SJSA1 (cell line): ENCODE measurements around the gene ITIH5. TPM values are rescaled to one million over a fixed set of nuclear protein-coding genes. Genes with fewer than 3 reads are reported as not detected.
"Not testable (repeated sequence)": the region's sequence is repeated elsewhere in the genome, so short reads cannot be mapped to it uniquely, and the experiment has no call there.

Source experiments
- DNase-seq, 2 experiments: peaks; one replicate each; pipeline ENCODE4 v3.0.0-alpha.2; 2015 to 2020; ENCODE audit warnings: low spot score in 2 of 2, low read depth in 1 of 2
- H3K27ac ChIP-seq: fragments of 250-450 bp; sonication (Bioruptor Pico); 2 replicates; pipeline ENCODE4 v1.5.1; 2020; ENCODE audit warnings: mild to moderate bottlenecking, moderate library complexity
- H3K27me3 ChIP-seq: fragments of 250-450 bp; sonication (Bioruptor Pico); replicated peaks from 2 replicates; pipeline ENCODE4 v1.5.1; 2020; ENCODE audit warnings: mild to moderate bottlenecking, moderate library complexity
- H3K36me3 ChIP-seq: fragments of 250-450 bp; sonication (Bioruptor Pico); 2 replicates; pipeline ENCODE4 v1.5.1; 2020; ENCODE audit warnings: mild to moderate bottlenecking
- H3K4me1 ChIP-seq: fragments of 250-450 bp; sonication (Bioruptor Pico); replicated peaks from 2 replicates; pipeline ENCODE4 v1.6.1; 2021; ENCODE audit warnings: mild to moderate bottlenecking
- H3K4me3 ChIP-seq: fragments of 250-450 bp; sonication (Bioruptor Pico); 2 replicates; pipeline ENCODE4 v1.5.1; 2020; ENCODE audit warnings: mild to moderate bottlenecking
- H3K9me3 ChIP-seq: fragments of 250-450 bp; sonication (Bioruptor Pico); replicated peaks from 2 replicates; pipeline ENCODE4 v1.5.1; 2020; ENCODE audit warnings: mild to moderate bottlenecking
- total RNA-seq: library from RNA; depleted of rRNA; stranded (reverse); fragments of >200 nt; shearing (Covaris generic); gene quantifications from 2 replicates; pipeline ENCODE4 v1.2.3, GENCODE V29; 2014

ITIH5 gene
- total RNA-seq, 1 experiment from 2014 or later, result 16.3 TPM

DNA sequence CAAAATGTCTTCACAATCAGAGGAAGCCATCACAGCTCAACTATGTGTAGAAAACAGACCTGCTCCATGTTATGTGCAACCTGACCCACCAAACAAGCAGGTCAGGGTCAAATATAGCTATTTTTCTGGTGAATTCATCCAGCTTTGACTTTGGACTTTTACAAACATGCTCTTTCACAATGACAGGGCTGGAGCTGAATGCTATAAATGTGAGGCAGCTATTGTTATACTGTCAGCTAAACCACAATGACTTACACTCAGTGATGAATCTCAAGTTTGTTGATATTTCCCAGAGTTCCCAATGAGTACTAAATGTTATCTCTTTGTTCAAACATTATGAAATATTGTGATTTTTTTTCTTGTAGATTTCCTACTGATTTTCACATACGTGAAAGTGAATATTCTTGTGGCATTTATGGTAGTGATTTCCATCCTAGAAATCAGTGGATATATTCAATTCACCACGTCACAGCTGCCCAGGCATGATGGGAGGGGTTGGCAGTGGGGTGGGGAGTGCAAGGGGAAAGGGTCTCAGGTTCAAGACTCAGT lies 33.9 kb upstream of the ITIH5 start:
- Histone ChIP-seq H3K9me3 (no peaks in the 10 kb centered on the region), H3K27ac (no peak overlapping the region), H3K36me3 (no peaks in the 10 kb centered on the region), H3K27me3 (peaks cover 4% of the 10 kb centered on the region), H3K4me3 (no peak overlapping the region), H3K4me1 (no peaks in the 10 kb centered on the region)
- peak in 1 of 2 experiments; percentile 39 for DNase-seq

DNA sequence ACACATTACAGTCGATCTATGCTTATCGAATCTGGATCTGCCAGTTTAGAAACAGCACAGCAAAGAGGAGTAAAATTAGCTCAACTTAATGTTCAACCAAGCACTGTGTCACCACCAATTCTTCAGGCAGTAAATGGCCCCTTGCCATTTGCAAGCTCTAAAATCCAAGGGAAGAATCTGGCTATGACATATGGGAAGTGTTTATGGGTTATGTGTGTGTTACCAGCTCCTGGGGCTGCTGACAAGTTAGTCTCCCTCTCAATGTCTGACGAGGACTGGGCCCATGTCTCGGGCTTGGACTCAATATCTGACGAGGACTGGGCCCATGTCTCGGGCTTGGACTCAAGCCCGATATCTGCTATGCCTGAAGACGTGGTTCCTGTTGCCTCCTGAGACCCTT lies 30.7 kb upstream of the ITIH5 start:
- DNase-seq, result no peak
- Histone ChIP-seq H3K36me3 (no peaks in the 10 kb centered on the region), H3K27me3 (no peaks in the 10 kb centered on the region), H3K4me1 (no peaks in the 10 kb centered on the region), H3K4me3 (no peak overlapping the region), H3K9me3 (peaks cover 4% of the 10 kb centered on the region; the same call in 1 of the 2 replicates), H3K27ac (no peak overlapping the region)

DNA sequence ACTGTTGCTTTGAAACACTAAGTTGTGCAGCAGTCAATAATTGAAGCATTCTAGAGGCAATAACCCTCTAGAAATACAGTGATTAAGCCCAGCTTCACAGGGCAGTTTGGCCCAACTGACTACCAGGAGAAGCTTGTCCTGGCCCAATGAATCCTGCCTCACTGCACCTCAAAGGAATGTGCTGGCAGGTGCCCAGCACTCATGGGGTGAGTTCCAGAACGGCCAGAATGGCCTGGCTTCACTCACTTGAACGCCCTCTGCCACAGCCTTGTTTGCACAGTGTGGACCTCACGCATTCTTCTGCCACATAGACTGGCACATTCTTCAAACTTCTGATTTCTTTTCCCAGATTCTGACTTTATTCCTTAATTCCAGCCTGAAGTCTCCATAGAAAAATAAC lies 29.8 kb upstream of the ITIH5 start:
- Histone ChIP-seq H3K36me3 (no peaks in the 10 kb centered on the region), H3K27me3 (no peaks in the 10 kb centered on the region), H3K4me3 (no peak overlapping the region), H3K27ac (no peak overlapping the region), H3K4me1 (no peaks in the 10 kb centered on the region), H3K9me3 (peaks cover 4% of the 10 kb centered on the region; the same call in 1 of the 2 replicates)
- no peak for DNase-seq

DNA sequence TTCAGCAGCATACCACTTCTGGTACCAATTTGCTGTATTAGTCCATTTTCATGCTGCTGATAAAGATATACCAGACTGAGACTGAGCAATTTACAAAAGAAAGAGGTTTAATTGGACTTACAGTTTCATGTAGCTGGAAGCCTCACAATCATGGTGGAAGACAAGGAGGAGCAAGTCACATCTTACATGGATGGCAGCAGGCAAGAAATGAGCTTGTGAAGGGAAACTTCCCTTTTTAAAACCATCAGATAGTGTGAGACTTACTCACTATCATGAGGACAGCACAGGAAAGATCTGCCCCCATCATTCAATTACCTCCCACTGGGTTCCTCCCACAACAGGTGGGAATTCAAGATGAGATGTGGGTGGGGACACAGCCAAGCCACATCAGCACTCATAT lies 26.4 kb upstream of the ITIH5 start:
- not testable (repeated sequence) for H3K4me3 ChIP-seq

DNA sequence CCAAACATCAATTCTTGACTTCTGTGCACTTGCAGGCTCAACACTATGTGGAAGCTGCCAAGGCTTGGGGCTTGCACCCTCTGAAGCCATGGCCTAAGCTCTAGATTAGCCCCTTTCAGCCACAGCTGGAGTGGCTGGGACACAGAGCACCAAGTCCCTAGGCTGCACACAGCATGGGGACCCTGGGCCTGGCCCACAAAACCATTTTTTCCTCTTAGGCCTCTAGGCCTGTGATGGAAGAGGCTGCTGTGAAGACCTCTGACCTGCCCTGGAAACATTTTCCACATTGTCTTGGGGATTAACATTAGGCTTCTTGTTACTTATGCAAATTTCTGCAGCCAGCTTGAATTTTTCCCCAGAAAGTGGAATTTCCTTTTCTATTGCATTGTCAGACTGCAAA lies 25.6 kb upstream of the ITIH5 start:
- H3K9me3 ChIP-seq, H3K27me3 ChIP-seq, H3K27ac ChIP-seq, DNase-seq, H3K4me3 ChIP-seq, H3K4me1 ChIP-seq, H3K36me3 ChIP-seq: not testable (repeated sequence)

More for the DNA sequence above, 26.4 kb upstream of the ITIH5 start:
- H3K4me1 ChIP-seq, H3K27ac ChIP-seq, H3K9me3 ChIP-seq, H3K27me3 ChIP-seq, H3K36me3 ChIP-seq, DNase-seq: not testable (repeated sequence)

DNA sequence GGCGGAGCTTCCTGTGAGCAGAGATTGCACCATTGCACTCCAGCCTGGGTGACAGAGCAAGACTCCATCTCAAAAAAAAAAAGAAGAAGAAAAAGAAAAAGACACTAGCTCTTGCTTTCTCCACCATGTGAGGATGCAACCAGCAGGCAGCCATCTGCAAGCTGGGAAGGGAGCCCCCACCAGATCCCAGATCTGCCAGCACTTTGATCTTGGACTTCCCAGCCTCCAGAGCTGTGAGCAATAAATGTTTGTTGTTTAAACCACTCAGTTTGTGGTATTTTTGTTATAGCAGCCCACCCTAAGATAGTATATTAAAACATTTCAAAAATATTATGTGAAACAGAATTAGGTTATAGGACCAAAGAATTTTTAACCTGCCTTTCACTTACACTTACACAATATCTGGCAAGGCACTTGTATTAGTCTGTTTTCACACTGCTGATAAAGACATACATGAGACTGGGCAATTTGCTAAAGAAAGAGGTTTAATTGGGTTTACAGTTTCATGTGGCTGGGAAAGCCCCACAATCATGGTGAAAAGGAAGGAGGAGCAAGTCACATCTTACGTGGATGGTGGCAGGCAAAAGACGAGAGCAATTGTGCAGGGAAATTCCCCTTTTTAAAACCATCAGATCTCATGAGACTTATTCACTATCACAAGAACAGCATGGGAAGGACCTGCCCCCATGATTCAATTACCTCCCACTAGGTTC lies 24.3 kb upstream of the ITIH5 start:
- H3K27me3 ChIP-seq, H3K9me3 ChIP-seq, H3K27ac ChIP-seq, DNase-seq, H3K36me3 ChIP-seq, H3K4me3 ChIP-seq, H3K4me1 ChIP-seq: not testable (repeated sequence)

DNA sequence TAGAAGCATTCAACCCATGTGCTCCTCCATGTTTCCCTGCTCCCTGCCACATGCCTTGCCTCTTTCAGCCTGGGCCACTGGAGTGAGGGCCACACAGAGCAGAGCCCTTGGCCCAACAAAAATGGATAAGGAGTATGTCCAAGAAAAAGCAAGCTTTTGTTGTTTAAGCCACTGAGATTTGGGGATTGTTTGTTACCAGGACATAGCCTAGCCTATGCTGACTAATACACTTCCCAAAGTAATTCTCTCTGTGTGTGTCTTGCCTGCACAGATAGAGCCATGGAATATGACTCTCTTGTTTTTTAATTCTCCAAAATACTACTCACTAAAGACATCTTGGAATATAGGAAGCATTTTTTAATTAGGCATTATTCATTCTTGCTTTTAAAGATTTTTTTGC lies 22.8 kb upstream of the ITIH5 start:
- DNase-seq, result no peak
- Histone ChIP-seq H3K4me1 (0 out of 2 replicates have a peak, but pooled peaks cover 6% of the 10 kb centered on the region), H3K4me3 (no peak overlapping the region), H3K36me3 (no peaks in the 10 kb centered on the region), H3K27me3 (no peaks in the 10 kb centered on the region), H3K27ac (no peak overlapping the region), H3K9me3 (peaks cover 9% of the 10 kb centered on the region; the same call in 1 of the 2 replicates)

DNA sequence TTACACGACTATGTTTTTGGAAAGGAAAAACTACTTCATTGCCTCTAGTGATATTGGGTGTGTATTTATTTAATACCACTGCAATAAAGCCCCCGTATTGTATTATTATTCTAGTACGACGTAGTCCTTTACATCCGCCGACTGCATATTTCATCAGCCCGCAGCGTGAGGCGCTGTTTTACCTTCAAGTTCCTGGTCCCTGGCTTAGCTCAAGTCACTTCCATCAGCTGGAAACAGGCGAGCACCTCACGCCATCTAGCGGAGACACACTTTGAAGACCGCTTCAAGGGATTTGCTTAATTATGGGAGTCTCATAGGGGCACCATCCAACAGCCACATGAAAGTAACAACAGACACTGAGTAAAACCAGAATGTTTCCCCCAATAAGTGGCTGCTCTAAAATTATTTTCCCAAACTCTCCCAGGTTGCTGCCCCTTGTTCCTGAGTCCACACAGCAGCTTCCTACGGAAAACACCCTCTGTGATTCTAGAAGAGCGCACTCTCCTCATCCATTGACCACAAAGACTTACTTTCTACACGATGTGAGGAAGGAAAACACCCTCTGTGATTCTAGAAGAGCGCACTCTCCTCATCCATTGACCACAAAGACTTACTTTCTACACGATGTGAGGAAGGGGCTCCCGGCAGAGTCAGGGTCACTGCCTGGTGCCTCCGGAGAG lies 20.6 kb upstream of the ITIH5 start:
- H3K27ac ChIP-seq, result no peak overlapping the region
- DNase-seq, result peak; percentile 75 to 84
- 0 out of 2 replicates have a peak, but pooled peaks cover 6% of the 10 kb centered on the region for H3K4me1 ChIP-seq
- H3K36me3 ChIP-seq, result no peaks in the 10 kb centered on the region
- H3K9me3 ChIP-seq, result peaks cover 5% of the 10 kb centered on the region
- H3K4me3 ChIP-seq, result no peak overlapping the region
- no peaks in the 10 kb centered on the region for H3K27me3 ChIP-seq

DNA sequence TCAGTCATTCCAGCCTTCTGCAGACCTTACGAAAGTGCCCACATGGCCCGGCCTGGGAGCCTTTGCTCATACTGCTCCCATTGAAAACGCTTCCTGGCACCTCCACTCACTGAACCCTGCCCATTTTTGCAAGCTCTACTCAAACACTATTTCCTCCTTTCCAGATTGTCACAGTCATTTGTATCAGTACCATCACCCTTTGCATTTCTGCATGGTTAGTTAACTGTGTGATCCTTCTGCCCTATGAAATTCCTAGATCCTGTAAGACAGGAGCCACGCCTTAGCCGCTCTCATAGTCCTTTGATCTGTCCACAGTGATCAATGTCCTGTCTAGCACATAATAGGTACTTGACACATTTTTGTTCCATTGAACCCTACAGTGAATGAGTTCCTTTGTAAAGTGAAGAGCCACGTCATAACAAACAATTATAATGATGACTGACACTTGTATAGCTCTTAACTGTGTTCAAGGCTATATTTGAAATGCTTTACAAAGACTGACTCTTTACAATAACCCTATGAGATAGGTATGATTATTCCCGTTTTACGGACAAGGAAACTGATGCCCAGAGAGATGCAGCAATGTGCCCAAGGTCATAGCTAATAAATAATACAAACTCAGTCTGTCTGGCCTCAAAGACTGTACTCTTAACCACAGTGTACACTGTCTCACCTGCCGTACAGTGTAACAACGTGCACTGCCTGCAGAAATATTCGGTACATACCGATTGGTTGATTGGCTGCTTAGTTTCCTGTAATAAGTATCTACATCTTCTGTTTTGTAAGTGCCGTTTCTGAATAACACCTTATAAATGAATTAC lies 19.8 kb upstream of the ITIH5 start:
- Histone ChIP-seq H3K4me3 (no peak overlapping the region), H3K27me3 (no peaks in the 10 kb centered on the region), H3K36me3 (no peaks in the 10 kb centered on the region), H3K4me1 (0 out of 2 replicates have a peak, but pooled peaks cover 6% of the 10 kb centered on the region), H3K27ac (no peak overlapping the region), H3K9me3 (peaks cover 5% of the 10 kb centered on the region)
- no peak for DNase-seq

DNA sequence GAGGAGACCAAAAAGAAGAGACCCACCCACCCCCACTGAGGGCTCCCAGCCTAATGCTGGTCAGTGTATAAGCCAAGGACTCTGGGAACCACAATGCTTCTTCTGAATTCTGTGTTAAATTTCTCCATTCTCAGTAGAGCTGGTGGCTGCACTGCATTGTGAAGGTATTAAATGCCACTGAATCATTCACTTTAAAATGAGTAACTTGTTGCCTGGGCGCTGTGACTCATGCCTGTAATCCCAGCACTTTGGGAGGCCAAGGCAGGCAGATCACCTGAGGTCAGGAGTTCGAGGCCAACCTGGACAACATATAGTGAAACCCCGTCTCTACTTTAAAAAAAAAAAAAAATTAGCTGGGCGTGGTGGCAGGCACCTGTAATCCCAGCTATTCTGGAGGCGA lies 13.3 kb upstream of the ITIH5 start:
- not testable (repeated sequence) for H3K4me1 ChIP-seq, DNase-seq, H3K9me3 ChIP-seq, H3K36me3 ChIP-seq, H3K27me3 ChIP-seq, H3K27ac ChIP-seq, H3K4me3 ChIP-seq

DNA sequence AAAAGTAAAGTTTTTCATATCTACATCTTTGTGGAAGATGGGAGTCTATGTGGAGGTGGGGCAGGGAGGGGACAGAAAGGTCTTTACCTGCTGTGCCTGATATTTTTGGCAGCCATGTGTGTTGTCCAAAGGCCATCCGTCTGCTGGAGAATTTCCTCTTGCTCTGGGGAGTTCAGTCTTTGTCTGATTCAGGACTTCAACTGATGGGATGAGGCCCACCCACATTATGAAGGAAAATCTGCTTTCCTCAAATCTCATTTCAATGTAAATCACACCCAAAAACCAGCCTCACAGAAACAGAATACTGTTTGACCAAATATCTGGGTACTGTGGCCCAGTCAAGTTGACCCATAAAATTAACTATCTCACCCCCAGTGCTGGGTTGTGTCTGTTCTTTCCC lies 12.5 kb upstream of the ITIH5 start:
- H3K36me3 ChIP-seq, result no peaks in the 10 kb centered on the region
- H3K9me3 ChIP-seq, result no peaks in the 10 kb centered on the region; the same call in 1 of the 2 replicates
- H3K4me3 ChIP-seq, result no peak overlapping the region
- no peak overlapping the region for H3K27ac ChIP-seq
- DNase-seq, result no peak
- no peaks in the 10 kb centered on the region for H3K4me1 ChIP-seq
- no peaks in the 10 kb centered on the region for H3K27me3 ChIP-seq

DNA sequence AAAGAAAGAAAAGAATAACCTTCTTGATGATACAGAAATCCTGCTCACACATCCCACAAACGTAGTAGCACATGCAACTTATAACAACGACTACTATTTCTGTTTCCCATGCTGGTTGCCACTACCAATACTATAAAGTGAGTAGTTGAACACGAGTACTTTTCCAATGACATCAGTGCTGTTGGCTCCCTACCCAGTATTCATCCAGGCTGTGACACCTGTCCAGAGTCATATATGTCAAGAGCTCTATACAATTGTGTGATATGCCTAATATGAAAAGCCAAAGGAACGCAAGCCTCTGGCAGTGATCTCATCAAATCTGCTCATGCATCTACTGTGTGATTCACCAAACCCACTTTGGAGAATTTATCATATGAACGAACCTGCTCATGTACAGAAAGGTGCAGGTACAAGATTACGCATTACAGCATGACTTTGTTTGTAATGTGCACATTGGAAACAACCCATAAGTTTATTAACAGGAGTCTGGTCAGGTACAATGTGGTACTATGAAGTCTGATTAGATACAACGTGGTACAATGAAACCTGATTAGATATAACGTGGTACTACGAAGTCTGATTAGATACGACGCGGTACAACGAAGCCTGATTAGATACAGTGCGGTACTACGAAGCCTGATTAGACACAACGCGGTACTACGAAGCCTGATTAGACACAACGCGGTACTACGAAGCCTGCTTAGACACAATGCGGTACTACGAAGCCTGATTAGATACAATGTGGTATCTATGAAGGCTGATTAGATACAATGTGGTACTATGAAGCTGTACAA lies 5.8 kb upstream of the ITIH5 start:
- H3K9me3 ChIP-seq, result no peaks in the 10 kb centered on the region; the same call in 1 of the 2 replicates
- no peaks in the 10 kb centered on the region for H3K27me3 ChIP-seq
- no peak overlapping the region for H3K27ac ChIP-seq
- DNase-seq, result no peak
- H3K4me1 ChIP-seq, result peaks cover 11% of the 10 kb centered on the region
- H3K36me3 ChIP-seq, result no peaks in the 10 kb centered on the region
- no peak overlapping the region for H3K4me3 ChIP-seq

DNA sequence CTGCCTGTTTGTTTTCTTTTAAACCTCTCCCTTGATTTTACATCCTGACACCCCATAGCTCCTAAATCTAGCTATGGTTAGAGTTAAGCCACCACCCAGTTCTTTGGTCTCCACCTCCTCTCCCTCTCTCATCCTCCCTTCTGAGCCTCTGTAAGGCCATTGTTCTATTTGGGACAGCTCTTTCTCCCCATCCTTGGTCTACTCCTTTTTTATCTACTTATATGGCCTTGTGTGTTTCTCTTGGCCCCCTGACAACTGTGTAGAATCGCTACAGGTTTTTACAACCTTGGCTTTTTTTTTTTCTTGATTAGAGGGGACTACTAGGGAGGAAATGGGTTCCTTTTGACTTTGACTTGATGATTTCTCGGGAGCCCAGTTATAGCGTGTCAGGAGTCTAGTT lies 3.4 kb upstream of the ITIH5 start:
- Histone ChIP-seq H3K27me3 (peaks cover 5% of the 10 kb centered on the region), H3K4me3 (no peak overlapping the region), H3K36me3 (no peaks in the 10 kb centered on the region), H3K9me3 (no peaks in the 10 kb centered on the region; the same call in 1 of the 2 replicates), H3K27ac (no peak overlapping the region), H3K4me1 (peaks cover 16% of the 10 kb centered on the region)
- no peak for DNase-seq
